Measurements from ENCODE around the gene MTHFD1L. TPM values are rescaled to one million over a fixed set of nuclear protein-coding genes. Genes with fewer than 3 reads are reported as not detected.
A peak's percentile ranks its signal among the peaks of the same experiment; 100 is the strongest.

The MTHFD1L gene
- total RNA-seq, 2 donors from 2014 or later: 58.0 to 107 TPM

- Mint-ChIP-seq H3K4me3 (no peak overlapping the region), H3K4me1 (no peaks in the 10 kb centered on the region), H3K9me3 (no peaks in the 10 kb centered on the region), H3K27me3 (no peaks in the 10 kb centered on the region), H3K27ac (no peak overlapping the region), H3K36me3 (ENCODE audit: low read depth) (peaks cover 95% of the 10 kb centered on the region)
- ATAC-seq (replicated peaks): no peak
These were observed 60.1 kb downstream of the MTHFD1L start for GRCh38 chr6:150925590-150925928.

DNA sequence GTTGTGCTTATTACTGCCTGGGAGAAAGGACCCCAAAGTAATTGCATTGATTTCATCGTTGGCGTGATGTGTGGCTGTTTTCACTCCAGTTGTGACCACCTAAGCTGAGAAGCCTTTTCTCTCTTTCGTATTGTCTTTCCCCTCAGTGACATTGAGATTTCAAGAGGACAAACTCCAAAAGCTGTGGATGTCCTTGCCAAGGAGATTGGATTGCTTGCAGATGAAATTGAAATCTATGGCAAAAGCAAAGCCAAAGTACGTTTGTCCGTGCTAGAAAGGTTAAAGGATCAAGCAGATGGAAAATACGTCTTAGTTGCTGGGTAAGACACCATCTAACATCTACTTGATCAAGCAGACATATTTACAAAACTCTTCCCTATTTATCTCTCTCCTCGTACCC lies 60.5 kb downstream of the MTHFD1L start:
- Mint-ChIP-seq H3K9me3 (no peaks in the 10 kb centered on the region), H3K27me3 (no peaks in the 10 kb centered on the region), H3K4me3 (no peak overlapping the region), H3K4me1 (no peaks in the 10 kb centered on the region), H3K27ac (no peak overlapping the region), H3K36me3 (ENCODE audit: low read depth) (peaks cover 96% of the 10 kb centered on the region)
- no peak for ATAC-seq (replicated peaks)

GRCh38 chr6:150928882-150929281 lies 63.4 kb downstream of the MTHFD1L start:
- Mint-ChIP-seq H3K4me3 (no peak overlapping the region), H3K4me1 (no peaks in the 10 kb centered on the region), H3K27ac (no peak overlapping the region), H3K9me3 (no peaks in the 10 kb centered on the region), H3K27me3 (no peaks in the 10 kb centered on the region), H3K36me3 (ENCODE audit: low read depth) (peaks cover 96% of the 10 kb centered on the region)
- no peak for ATAC-seq (replicated peaks)

GRCh38 chr6:150929416-150929815 lies 63.9 kb downstream of the MTHFD1L start:
- H3K27me3 Mint-ChIP-seq: no peaks in the 10 kb centered on the region
- H3K36me3 Mint-ChIP-seq (ENCODE audit: low read depth): peaks cover 96% of the 10 kb centered on the region

DNA sequence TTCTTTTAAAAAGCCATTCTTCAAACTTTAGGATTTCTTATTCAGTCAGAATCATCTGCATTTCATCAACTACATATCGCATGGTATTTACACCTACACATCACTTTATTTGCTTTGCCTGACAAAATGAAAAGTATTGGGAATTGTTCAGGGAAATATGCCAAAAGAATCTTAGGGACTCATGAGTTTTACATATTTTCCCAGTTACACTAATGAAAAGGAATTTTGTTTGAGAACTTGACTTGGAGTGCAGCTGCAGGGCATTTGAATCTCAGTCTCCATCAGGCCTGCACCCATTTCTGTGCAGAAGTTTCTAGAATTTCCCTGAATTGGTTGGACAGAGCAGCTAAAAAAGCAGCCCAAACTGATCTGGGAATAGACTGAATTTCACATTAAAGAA lies 65.3 kb downstream of the MTHFD1L start:
- H3K27ac Mint-ChIP-seq: no peak overlapping the region
- no peaks in the 10 kb centered on the region for H3K9me3 Mint-ChIP-seq
- H3K4me3 Mint-ChIP-seq: no peak overlapping the region
- ATAC-seq (replicated peaks): no peak
- H3K27me3 Mint-ChIP-seq: no peaks in the 10 kb centered on the region
- H3K36me3 Mint-ChIP-seq (ENCODE audit: low read depth): peaks cover 96% of the 10 kb centered on the region
- H3K4me1 Mint-ChIP-seq: no peaks in the 10 kb centered on the region

More at GRCh38 chr6:150929416-150929815, 63.9 kb downstream of the MTHFD1L start:
- no peaks in the 10 kb centered on the region for H3K4me1 Mint-ChIP-seq
- no peaks in the 10 kb centered on the region for H3K9me3 Mint-ChIP-seq
- ATAC-seq (replicated peaks): no peak
- no peak overlapping the region for H3K27ac Mint-ChIP-seq
- H3K4me3 Mint-ChIP-seq: no peak overlapping the region

GRCh38 chr6:150931405-150931804 lies 65.9 kb downstream of the MTHFD1L start:
- peaks cover 96% of the 10 kb centered on the region for H3K36me3 Mint-ChIP-seq (ENCODE audit: low read depth)
- H3K9me3 Mint-ChIP-seq: no peaks in the 10 kb centered on the region
- no peaks in the 10 kb centered on the region for H3K27me3 Mint-ChIP-seq
- ATAC-seq (replicated peaks): no peak
- no peaks in the 10 kb centered on the region for H3K4me1 Mint-ChIP-seq
- H3K4me3 Mint-ChIP-seq: no peak overlapping the region
- no peak overlapping the region for H3K27ac Mint-ChIP-seq

DNA sequence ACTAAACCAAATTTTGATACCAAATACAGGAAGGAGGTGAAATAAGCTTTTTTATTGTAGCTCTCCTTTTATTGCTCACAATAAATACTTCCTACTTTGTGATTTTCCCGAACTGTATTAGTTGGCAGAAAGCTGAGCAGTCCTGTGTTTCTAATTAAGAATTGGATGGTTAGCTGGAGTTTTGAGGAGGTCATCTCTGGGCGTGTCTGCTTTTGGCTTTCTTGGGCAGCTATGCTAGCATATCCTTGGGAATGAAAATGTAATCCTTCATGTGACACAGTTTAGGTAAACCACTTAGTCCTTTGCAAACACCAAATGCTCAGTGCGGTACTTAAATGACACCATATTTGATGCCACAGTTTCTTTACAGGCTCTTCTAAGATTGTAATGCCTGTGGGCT lies 67.5 kb downstream of the MTHFD1L start:
- Mint-ChIP-seq H3K4me1 (peaks cover 3% of the 10 kb centered on the region), H3K4me3 (no peak overlapping the region), H3K9me3 (no peaks in the 10 kb centered on the region), H3K27ac (no peak overlapping the region), H3K36me3 (ENCODE audit: low read depth) (peaks cover 96% of the 10 kb centered on the region), H3K27me3 (no peaks in the 10 kb centered on the region)
- ATAC-seq (replicated peaks): no peak

DNA sequence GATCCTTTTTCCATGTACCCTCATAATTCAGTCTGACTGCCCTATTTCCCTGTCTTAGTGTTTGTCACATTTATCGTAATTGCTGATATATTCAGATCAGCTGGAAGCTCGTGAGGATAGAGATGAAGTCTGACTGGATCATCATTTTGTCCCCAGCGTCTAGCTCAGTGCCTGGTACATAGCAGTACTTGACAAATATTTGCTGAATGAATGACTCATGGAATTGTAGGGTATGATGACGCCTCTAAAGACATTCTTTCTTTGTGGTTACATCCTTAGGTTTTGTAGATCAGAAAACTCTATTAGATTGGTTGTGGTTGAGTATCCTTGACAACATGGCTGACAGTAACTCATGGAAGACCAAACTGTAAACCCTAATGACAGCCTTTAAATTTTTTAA lies 68.9 kb downstream of the MTHFD1L start:
- Mint-ChIP-seq H3K27me3 (no peaks in the 10 kb centered on the region), H3K4me1 (peaks cover 3% of the 10 kb centered on the region), H3K36me3 (ENCODE audit: low read depth) (peaks cover 96% of the 10 kb centered on the region), H3K9me3 (no peaks in the 10 kb centered on the region), H3K27ac (no peak overlapping the region), H3K4me3 (no peak overlapping the region)
- no peak for ATAC-seq (replicated peaks)

DNA sequence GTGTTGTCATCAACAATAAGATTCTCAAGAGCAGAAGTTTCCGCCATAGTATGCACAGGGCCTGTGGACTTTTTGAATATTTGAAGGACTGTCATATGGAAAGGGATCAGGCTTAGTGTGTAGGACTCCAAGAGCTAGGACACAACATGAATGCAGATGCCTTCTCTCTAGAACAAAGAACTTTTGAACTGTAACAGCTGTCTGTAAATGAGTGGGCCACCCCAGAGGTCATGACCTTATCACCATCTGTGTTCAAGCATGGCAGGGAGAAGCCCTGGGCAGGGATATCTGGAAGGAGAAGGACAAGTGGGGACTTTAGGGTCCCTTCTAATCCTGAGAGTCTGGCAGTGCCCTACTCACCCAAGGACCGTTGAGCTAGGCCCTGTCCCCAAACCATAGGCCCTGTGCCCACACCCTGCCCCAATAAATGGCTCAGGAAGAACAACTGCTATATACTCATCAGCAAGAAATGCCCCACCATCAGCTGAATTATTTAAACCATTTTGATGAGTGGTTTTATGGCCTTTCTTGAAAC lies 70.6 kb downstream of the MTHFD1L start:
- Mint-ChIP-seq H3K27ac (no peak overlapping the region), H3K4me3 (no peak overlapping the region), H3K36me3 (ENCODE audit: low read depth) (peaks cover 100% of the 10 kb centered on the region)

DNA sequence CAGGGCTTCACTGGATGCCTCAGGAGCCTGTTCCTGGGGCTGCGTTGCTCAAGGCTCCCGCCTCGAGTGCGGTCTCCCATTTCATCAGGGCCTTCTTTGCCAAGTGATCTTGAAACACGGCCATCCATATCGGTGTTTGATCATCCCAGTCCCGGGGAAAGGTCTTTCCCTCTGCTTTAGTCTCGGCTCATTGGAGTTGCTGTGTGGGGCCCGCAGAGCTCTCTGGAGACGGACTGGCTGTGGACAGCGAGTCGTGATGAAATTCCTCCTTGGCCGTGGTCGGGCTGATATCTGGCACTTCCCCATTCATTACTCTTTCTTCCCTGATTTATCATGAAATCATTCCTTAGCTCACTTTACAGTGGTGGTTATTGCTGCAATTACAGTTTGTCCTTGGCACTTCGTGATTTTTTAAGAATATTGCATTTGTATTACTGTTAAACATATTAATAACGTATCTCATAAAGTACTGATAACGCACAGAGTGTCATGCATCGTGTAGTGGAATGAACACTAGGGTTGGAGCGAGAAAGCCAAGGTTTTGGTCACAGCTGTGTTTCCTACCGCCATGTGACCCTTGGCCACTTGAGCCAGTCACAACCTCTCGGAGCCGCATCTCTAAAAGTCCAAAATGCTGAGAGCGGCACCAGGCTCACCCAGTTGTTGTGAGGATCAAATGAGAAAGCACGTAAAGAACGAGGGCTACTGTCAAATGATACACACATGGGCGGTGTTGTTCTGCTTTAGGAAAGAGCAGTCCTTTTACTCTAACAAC lies 71.8 kb downstream of the MTHFD1L start:
- Mint-ChIP-seq H3K9me3 (peaks cover 3% of the 10 kb centered on the region), H3K27ac (no peak overlapping the region), H3K36me3 (ENCODE audit: low read depth) (peaks cover 96% of the 10 kb centered on the region), H3K4me3 (no peak overlapping the region), H3K27me3 (no peaks in the 10 kb centered on the region), H3K4me1 (peaks cover 3% of the 10 kb centered on the region)
- ATAC-seq (replicated peaks): no peak

More for the DNA sequence above, 70.6 kb downstream of the MTHFD1L start:
- Mint-ChIP-seq H3K9me3 (peaks cover 3% of the 10 kb centered on the region), H3K4me1 (peaks cover 3% of the 10 kb centered on the region), H3K27me3 (no peaks in the 10 kb centered on the region)
- no peak for ATAC-seq (replicated peaks)

DNA sequence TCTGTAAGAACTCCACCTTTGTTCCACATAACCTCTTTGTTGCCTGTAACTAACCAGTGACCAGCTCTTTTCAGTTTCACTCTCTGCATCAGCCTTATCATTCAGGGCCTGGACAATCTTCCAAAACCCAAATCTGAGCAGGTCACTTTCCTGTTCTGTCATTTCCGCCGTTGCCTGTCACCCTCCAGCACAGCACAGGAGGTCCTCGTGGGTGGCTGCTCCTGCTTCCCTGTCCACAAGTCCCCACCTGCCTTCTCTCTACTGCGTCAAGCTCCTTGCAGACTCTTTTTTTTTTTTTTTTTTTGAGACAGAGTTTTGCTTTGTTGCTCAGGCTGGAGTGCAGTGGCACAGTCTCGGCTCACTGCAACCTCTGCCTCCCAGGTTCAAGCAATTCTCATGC lies 73.9 kb downstream of the MTHFD1L start:
- Mint-ChIP-seq H3K4me1 (peaks cover 3% of the 10 kb centered on the region), H3K4me3 (no peak overlapping the region), H3K27me3 (no peaks in the 10 kb centered on the region), H3K36me3 (ENCODE audit: low read depth) (peaks cover 94% of the 10 kb centered on the region), H3K9me3 (peaks cover 3% of the 10 kb centered on the region), H3K27ac (no peak overlapping the region)
- no peak for ATAC-seq (replicated peaks)

- H3K27me3 Mint-ChIP-seq: no peaks in the 10 kb centered on the region
- peaks cover 94% of the 10 kb centered on the region for H3K36me3 Mint-ChIP-seq (ENCODE audit: low read depth)
- H3K27ac Mint-ChIP-seq: no peak overlapping the region
- no peak for ATAC-seq (replicated peaks)
- peaks cover 3% of the 10 kb centered on the region for H3K9me3 Mint-ChIP-seq
- H3K4me3 Mint-ChIP-seq: no peak overlapping the region
- peaks cover 3% of the 10 kb centered on the region for H3K4me1 Mint-ChIP-seq
These were observed 75.4 kb downstream of the MTHFD1L start for GRCh38 chr6:150940941-150941340.

- H3K27ac Mint-ChIP-seq: peak overlapping the region; percentile 52
These were observed 84.0 kb downstream of the MTHFD1L start for GRCh38 chr6:150949526-150949925.

GRCh38 chr6:150953851-150954250 lies 88.3 kb downstream of the MTHFD1L start:
- no peak overlapping the region for H3K27ac Mint-ChIP-seq

More at GRCh38 chr6:150949526-150949925, 84.0 kb downstream of the MTHFD1L start:
- Mint-ChIP-seq H3K4me1 (no peaks in the 10 kb centered on the region), H3K36me3 (ENCODE audit: low read depth) (peaks cover 99% of the 10 kb centered on the region), H3K9me3 (no peaks in the 10 kb centered on the region), H3K27me3 (no peaks in the 10 kb centered on the region), H3K4me3 (no peak overlapping the region)
- ATAC-seq (replicated peaks): no peak

DNA sequence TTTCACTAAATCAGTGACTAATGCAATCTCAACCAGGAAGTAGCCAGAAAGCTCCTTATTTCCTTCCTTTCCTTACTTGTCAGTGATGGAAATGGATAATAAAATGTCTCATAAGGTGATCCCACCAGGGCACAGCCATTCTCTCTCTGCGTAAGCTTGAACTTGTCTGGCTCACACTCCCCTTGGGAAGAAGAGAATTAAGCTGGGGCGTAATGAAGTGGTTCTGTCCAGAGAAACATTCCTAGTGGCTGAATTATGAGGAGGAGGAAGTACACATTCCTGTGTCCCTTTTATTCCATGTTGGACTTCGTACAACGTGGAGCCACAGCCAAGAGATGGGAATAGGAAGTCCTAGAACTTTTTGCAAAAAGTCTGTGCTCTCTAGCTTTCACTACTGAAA lies 93.7 kb downstream of the MTHFD1L start:
- Mint-ChIP-seq H3K27ac (no peak overlapping the region), H3K36me3 (ENCODE audit: low read depth) (peaks cover 92% of the 10 kb centered on the region), H3K4me1 (no peaks in the 10 kb centered on the region), H3K4me3 (no peak overlapping the region), H3K27me3 (no peaks in the 10 kb centered on the region), H3K9me3 (no peaks in the 10 kb centered on the region)
- no peak for ATAC-seq (replicated peaks)

More at GRCh38 chr6:150953851-150954250, 88.3 kb downstream of the MTHFD1L start:
- H3K9me3 Mint-ChIP-seq: no peaks in the 10 kb centered on the region
- H3K4me3 Mint-ChIP-seq: no peak overlapping the region
- H3K4me1 Mint-ChIP-seq: no peaks in the 10 kb centered on the region
- no peaks in the 10 kb centered on the region for H3K27me3 Mint-ChIP-seq
- peaks cover 99% of the 10 kb centered on the region for H3K36me3 Mint-ChIP-seq (ENCODE audit: low read depth)
- no peak for ATAC-seq (replicated peaks)

Data from activated T-helper 17 cell treated with anti-CD3 and anti-CD28 coated beads, Interleukin-2, amount 50 U/mL, for 72 hours (primary cell).